B cell (primary cell): ENCODE results near the gene ATP13A5. TPM values are rescaled to one million over a fixed set of nuclear protein-coding genes. Genes with fewer than 3 reads are reported as not detected.

Experiments
- ATAC-seq: fragments of 200-7000 bp; cut with Tn5 transposase; one replicate; pipeline ENCODE4 v1.10.0; 2021; ENCODE audit warnings: low read depth, mild to moderate bottlenecking, moderate number of reproducible peaks, moderate library complexity
- CTCF ChIA-PET: fragments of 350-600 bp; sonication (Branson Sonifier 250); formaldehyde crosslinking; loops from one replicate; lab custom pipeline; 2021; ENCODE audit warnings: antibody characterized with exemption, inconsistent platforms; lab: Charles Lee
- POLR2A ChIA-PET: fragments of 350-600 bp; sonication (Branson Sonifier 250); formaldehyde crosslinking; loops from one replicate; lab custom pipeline; 2021; ENCODE audit warnings: antibody characterized with exemption; lab: Charles Lee
- DNase-seq: peaks from one replicate; pipeline ENCODE4 v3.0.0; 2013
- H2AFZ ChIP-seq: 2 replicates; pipeline ENCODE4 v1.6.1; 2012; ENCODE audit warnings: mild to moderate bottlenecking, low read depth, low read length; ENCODE audit not compliant: insufficient read depth, poor library complexity, severe bottlenecking
- H3K27ac ChIP-seq, 2 donors: 1 replicate in 1 of 2; 2 replicates in 1 of 2; pipeline ENCODE4 v1.5.1; 2012 to 2013; ENCODE audit warnings: low read length in 2 of 2, mild to moderate bottlenecking in 2 of 2, moderate library complexity in 1 of 2
- H3K27me3 ChIP-seq, 4 experiments: fragments of 200-600 bp in 1 of 4; sonication (generic) in 1 of 4; replicated peaks in 1 of 4; 1 replicate in 2 of 4; 2 replicates in 2 of 4; pipeline versions ENCODE4 v1.6.1 to v1.7.0; 2013 to 2016; ENCODE audit warnings: low read length in 3 of 4, mild to moderate bottlenecking in 2 of 4, mixed read lengths in 1 of 4, moderate library complexity in 1 of 4; ENCODE audit not compliant: insufficient read depth in 4 of 4, control insufficient read depth in 3 of 4; ENCODE audit errors: control extremely low read depth in 1 of 4
- H3K36me3 ChIP-seq, 2 experiments: replicated peaks in 1 of 2; 1 replicate in 1 of 2; 2 replicates in 1 of 2; pipeline versions ENCODE4 v1.6.1 to v1.7.1; 2013; ENCODE audit warnings: low read length in 1 of 2; ENCODE audit not compliant: insufficient read depth in 2 of 2, control insufficient read depth in 1 of 2; ENCODE audit errors: control extremely low read depth in 1 of 2, extremely low read depth in 1 of 2
- H3K4me1 ChIP-seq, 2 donors: fragments of 200-600 bp in 1 of 2; sonication (generic) in 1 of 2; 1 replicate in 1 of 2; 2 replicates in 1 of 2; pipeline versions ENCODE4 v1.5.1 to v1.6.1; 2013 to 2017; ENCODE audit warnings: low read length in 2 of 2; ENCODE audit not compliant: control insufficient read depth in 2 of 2, insufficient read depth in 2 of 2
- H3K4me2 ChIP-seq: replicated peaks from 2 replicates; pipeline ENCODE3; 2012; ENCODE audit warnings: mild to moderate bottlenecking, low read depth, low read length; ENCODE audit not compliant: poor library complexity, severe bottlenecking
- H3K4me3 ChIP-seq, 5 experiments: fragments of 200-600 bp in 1 of 5; sonication (generic) in 1 of 5; 1 replicate in 3 of 5; 2 replicates in 2 of 5; pipeline versions ENCODE4 v1.5.1 to v1.7.0; 2011 to 2016; ENCODE audit warnings: low read length in 4 of 5, mild to moderate bottlenecking in 4 of 5, low read depth in 2 of 5, control low read depth in 1 of 5, moderate library complexity in 1 of 5; ENCODE audit not compliant: insufficient read depth in 1 of 5; ENCODE audit errors: control extremely low read depth in 1 of 5, extremely low read depth in 1 of 5
- H3K79me2 ChIP-seq: fragments of 200-600 bp; sonication (generic); one replicate; pipeline ENCODE4 v1.6.0; 2016; ENCODE audit warnings: low read length; ENCODE audit not compliant: control insufficient read depth, insufficient read depth
- H3K9ac ChIP-seq: fragments of 200-600 bp; sonication (generic); 2 replicates; pipeline ENCODE4 v1.6.1; 2017; ENCODE audit warnings: mild to moderate bottlenecking, low read length, moderate library complexity
- H3K9me3 ChIP-seq, 3 donors: one replicate each; pipeline versions ENCODE4 v1.6.1 to v1.7.1; 2013; ENCODE audit warnings: low read length in 2 of 3; ENCODE audit not compliant: control insufficient read depth in 2 of 3, insufficient read depth in 1 of 3; ENCODE audit errors: control extremely low read depth in 1 of 3
- H4K20me1 ChIP-seq: 2 replicates; pipeline ENCODE4 v1.6.0; 2012; ENCODE audit warnings: mild to moderate bottlenecking, low read length; ENCODE audit not compliant: insufficient read depth, control insufficient read depth, poor library complexity, severe bottlenecking
- H3K27ac Mint-ChIP-seq: one replicate; pipeline ENCODE4 v1.8.0; 2021; ENCODE audit warnings: mixed read lengths
- H3K27me3 Mint-ChIP-seq: one replicate; pipeline ENCODE4 v1.8.0; 2021; ENCODE audit warnings: mixed read lengths
- H3K4me1 Mint-ChIP-seq: one replicate; pipeline ENCODE4 v1.8.0; 2021; ENCODE audit warnings: mixed read lengths
- H3K4me3 Mint-ChIP-seq: one replicate; pipeline ENCODE4 v1.8.0; 2021; ENCODE audit warnings: mixed read lengths
- H3K9me3 Mint-ChIP-seq: one replicate; pipeline ENCODE4 v1.8.0; 2022; ENCODE audit warnings: mixed read lengths; ENCODE audit not compliant: insufficient read depth
- CTCF ChIP-seq: fragments of 200-600 bp; IDR thresholded peaks from one replicate; pipeline ENCODE4 v1.8.0; 2022; ENCODE audit warnings: antibody characterized with exemption, mild to moderate bottlenecking
- EZH2 ChIP-seq: IDR thresholded peaks from 2 replicates; pipeline ENCODE4 v1.6.1; 2012; ENCODE audit warnings: borderline replicate concordance, low read depth, mild to moderate bottlenecking, moderate library complexity, low read length; ENCODE audit not compliant: insufficient read depth, poor library complexity, severe bottlenecking
- WGBS: methylation state at CpG from one replicate; pipeline ENCODE4 v1.1.5; 2013; ENCODE audit warnings: missing lambda C conversion rate; ENCODE audit not compliant: insufficient coverage; 5-methylcytosine and 5-hydroxymethylcytosine counted together
- intact Hi-C: fragments of 100-400 bp; cut with micrococcal nuclease; formaldehyde crosslinking; loops from one replicate; pipeline ENCODE4 v1.10.0; 2022
- polyA plus RNA-seq: library from polyadenylated mRNA; depleted of rRNA; stranded (reverse); fragments of >200 nt; gene quantifications from 2 replicates; pipeline ENCODE4 v1.2.3, GENCODE V29; 2012
- total RNA-seq, 2 donors: library from RNA; stranded (reverse); fragments of 120-200 nt in 1 of 2; gene quantifications; 1 replicate in 1 of 2; 2 replicates in 1 of 2; pipeline versions ENCODE4 v1.2.3 to v1.2.4, GENCODE V29; 2013 to 2022

The ATP13A5 gene
- total and polyA plus RNA-seq, 2 donors (not counting 1 experiment from before 2014, with no cell fraction given): 0.12 TPM; not detected in 1

DNA sequence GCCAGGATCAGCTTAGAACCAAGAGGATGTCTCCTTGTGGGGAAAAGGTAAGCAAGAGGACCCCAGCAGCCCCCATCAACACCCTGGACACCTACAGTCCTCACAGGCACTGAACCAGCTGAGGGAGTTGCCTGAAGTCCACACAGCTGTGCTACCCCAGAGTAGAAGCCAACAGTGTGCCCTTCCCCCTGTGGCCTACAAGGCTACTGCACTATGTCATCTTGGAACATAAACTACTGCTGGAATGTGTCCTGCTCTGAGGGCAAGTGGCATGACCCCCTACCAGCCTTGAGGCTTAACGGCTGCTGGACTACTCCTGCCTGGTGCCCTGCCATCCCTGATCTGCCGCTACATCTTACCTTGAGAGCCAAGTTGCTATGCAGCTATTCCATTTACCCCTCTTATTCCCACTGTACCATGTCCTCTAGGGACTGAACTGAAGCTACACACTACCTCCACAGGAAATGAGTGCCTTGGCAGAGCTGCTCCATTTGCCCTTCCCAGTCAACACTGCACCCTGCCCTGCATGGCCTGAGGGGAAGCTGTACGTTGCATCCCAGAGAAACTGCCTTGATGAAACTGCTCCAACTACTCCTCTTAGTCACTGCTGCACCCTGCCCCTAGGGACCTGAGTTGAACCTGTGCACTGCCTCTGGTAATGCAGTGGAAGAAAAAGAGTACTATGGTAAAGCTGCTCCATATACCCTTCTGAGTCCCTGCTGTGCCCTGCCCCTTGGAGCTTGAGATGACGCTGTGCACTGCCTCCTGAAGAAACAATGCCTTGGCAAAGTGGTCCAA is 40.2 kb upstream of the ATP13A5 start:
- intact Hi-C loops: no loop called here
- 100% methylated on average over 3 of the region's 4 CpGs for WGBS
- H4K20me1 ChIP-seq: no peaks in the 10 kb centered on the region
- H3K27me3 Mint-ChIP-seq: no peaks in the 10 kb centered on the region
- no peaks in the 10 kb centered on the region for H3K36me3 ChIP-seq
- H3K4me3 ChIP-seq: no peak overlapping the region
- ChIA-PET CTCF (no interaction called here), POLR2A (no interaction called here)
- no peaks in the 10 kb centered on the region for H3K4me1 ChIP-seq
- H3K9me3 Mint-ChIP-seq: peaks cover 10% of the 10 kb centered on the region
- H3K27me3 ChIP-seq: no peaks in the 10 kb centered on the region
- H3K9ac ChIP-seq: no peak overlapping the region
- no peak overlapping the region for H3K4me2 ChIP-seq
- H3K79me2 ChIP-seq: no peaks in the 10 kb centered on the region
- peaks cover 0 to 17% (median 1%) of the 10 kb centered on the region in 3 donors for H3K9me3 ChIP-seq
- H3K4me1 Mint-ChIP-seq: no peaks in the 10 kb centered on the region
- no peak for TF ChIP-seq CTCF
- TF ChIP-seq EZH2: no peak
- ATAC-seq: no peak
- H3K4me3 Mint-ChIP-seq: no peak overlapping the region
- no peak overlapping the region for H3K27ac ChIP-seq
- DNase-seq: no peak
- H3K27ac Mint-ChIP-seq: no peak overlapping the region
- no peak overlapping the region for H2AFZ ChIP-seq

- TF ChIP-seq EZH2 (no peak), CTCF (no peak)
- H3K9ac ChIP-seq: no peak overlapping the region
- intact Hi-C loops: loop anchor here (1.0 kb wide), 1 partner anchor 9 kb away; no protein-coding TSS in a partner anchor
- no peaks in the 10 kb centered on the region for H3K4me1 Mint-ChIP-seq
- no peak overlapping the region for H3K4me3 ChIP-seq
- H3K27ac Mint-ChIP-seq: no peak overlapping the region
- peaks cover 10% of the 10 kb centered on the region for H3K9me3 Mint-ChIP-seq
- ChIA-PET POLR2A (no interaction called here), CTCF (no interaction called here)
- H3K27me3 Mint-ChIP-seq: no peaks in the 10 kb centered on the region
- H4K20me1 ChIP-seq: no peaks in the 10 kb centered on the region
- no peak for DNase-seq
- H3K36me3 ChIP-seq: no peaks in the 10 kb centered on the region
- no peak overlapping the region for H2AFZ ChIP-seq
- H3K9me3 ChIP-seq: peaks cover 0 to 17% (median 1%) of the 10 kb centered on the region in 3 donors
- H3K79me2 ChIP-seq: no peaks in the 10 kb centered on the region
- H3K4me2 ChIP-seq: no peak overlapping the region
- no peaks in the 10 kb centered on the region for H3K27me3 ChIP-seq
- H3K27ac ChIP-seq: no peak overlapping the region
- no peak for ATAC-seq
- H3K4me3 Mint-ChIP-seq: no peak overlapping the region
- H3K4me1 ChIP-seq: no peaks in the 10 kb centered on the region
- no CpG with 5 or more reads among the region's 2 CpGs for WGBS
Measured at GRCh38 chr3:193416629-193417028, 38.1 kb upstream of the ATP13A5 start.
